Heart left ventricle (tissue), 16 donors: ENCODE data around the gene ATMIN. TPM values are rescaled to one million over a fixed set of nuclear protein-coding genes. Genes with fewer than 3 reads are reported as not detected.
A peak's percentile ranks its signal among the peaks of the same experiment; 100 is the strongest.

Source experiments
- ATAC-seq, 4 donors: fragments of 200-7000 bp; cut with Tn5 transposase; one replicate each; pipeline ENCODE4 v1.9.1; 2020 to 2022; ENCODE audit warnings: moderate library complexity in 4 of 4, mild to moderate bottlenecking in 3 of 4, moderate number of reproducible peaks in 1 of 4
- DNase-seq, 5 donors: peaks; one replicate each; pipeline ENCODE4 v3.0.0-alpha.2; 2020
- H3K27ac ChIP-seq, 12 donors: fragments of 200-600 bp; sonication (generic) in 4 of 12; one replicate each; pipeline versions ENCODE4 v1.5.0 to v1.8.0; 2016 to 2022; ENCODE audit warnings: mild to moderate bottlenecking in 2 of 12
- H3K27me3 ChIP-seq, 9 donors: fragments of 200-600 bp; sonication (generic) in 2 of 9; one replicate each; pipeline versions ENCODE4 v1.5.1 to v1.8.0; 2016 to 2022; ENCODE audit warnings: mild to moderate bottlenecking in 3 of 9
- H3K36me3 ChIP-seq, 9 donors: fragments of 200-600 bp; sonication (generic) in 2 of 9; one replicate each; pipeline versions ENCODE4 v1.5.0 to v1.8.0; 2018 to 2022; ENCODE audit warnings: mild to moderate bottlenecking in 2 of 9
- H3K4me1 ChIP-seq, 12 donors: fragments of 200-600 bp; sonication (generic) in 4 of 12; one replicate each; pipeline versions ENCODE4 v1.5.0 to v1.8.0; 2016 to 2022; ENCODE audit warnings: mild to moderate bottlenecking in 3 of 12
- H3K4me3 ChIP-seq, 12 donors: fragments of 200-600 bp; sonication (generic) in 4 of 12; one replicate each; pipeline versions ENCODE4 v1.5.0 to v1.8.0; 2017 to 2022; ENCODE audit warnings: mild to moderate bottlenecking in 9 of 12, moderate library complexity in 4 of 12
- H3K9me3 ChIP-seq, 12 donors: fragments of 200-600 bp; sonication (generic) in 4 of 12; one replicate each; pipeline versions ENCODE4 v1.5.0 to v1.8.0; 2016 to 2022; ENCODE audit warnings: mild to moderate bottlenecking in 1 of 12
- CTCF ChIP-seq, 12 donors: fragments of 200-600 bp; sonication (generic) in 4 of 12; IDR thresholded peaks; one replicate each; pipeline versions ENCODE4 v1.5.0 to v1.8.0; 2018 to 2022; ENCODE audit warnings: antibody characterized with exemption in 12 of 12, mild to moderate bottlenecking in 5 of 12
- POLR2A ChIP-seq, 2 donors: fragments of 450-650 bp; IDR thresholded peaks; one replicate each; pipeline ENCODE4 v1.6.1; 2017; ENCODE audit warnings: antibody characterized with exemption in 2 of 2, mild to moderate bottlenecking in 2 of 2, moderate library complexity in 2 of 2
- WGBS, 4 donors: extraction: QIAGEN DNeasy Blood & Tissue Kit in 2 of 4; methylation state at CpG; one replicate each; pipeline versions ENCODE4 v1.1.5 to v1.1.7; 2013 to 2018; 5-methylcytosine and 5-hydroxymethylcytosine counted together
- intact Hi-C, 10 donors: fragments of 100-400 bp; cut with DNase I; formaldehyde crosslinking; loops; one replicate each; pipeline versions ENCODE4 v1.11.1 to v1.14.2; 2022
- polyA plus RNA-seq, 2 donors: library from polyadenylated mRNA; stranded (reverse); fragments of 200-250 nt; gene quantifications; one replicate each; pipeline ENCODE4 v1.2.3, GENCODE V29; 2013
- total RNA-seq, 9 donors: library from RNA; depleted of rRNA in 2 of 9; stranded (reverse); fragments of >200 nt in 2 of 9; fragmentation: NEBNext Ultra II Directional in 3 of 9; extraction: Animal tissue kit (Norgen Biotek cat#: 25700) in 3 of 9; gene quantifications; one replicate each; pipeline versions ENCODE4 v1.1.0 to v1.2.4, GENCODE V29; 2016 to 2023
- donor health status: ischemic (EF 13 %, LVEDD 7.1; RV severe dilation, severe dysfunction).
- donor health status: healthy with polysubstance abuse.
- donor health status: DM: no; HTN: yes; CAD: no.
- donor health status: DM: no; HTN: no; CAD: no.
- donor health status: ischemic (EF 25% LVEDD 6.9; RV normal size, moderate dysfunction).
- donor health status: ischemic (EF 25% LVEDD 5.7; RV mildly dilated, moderate dysfunction).
- donor health status: healthy.
- donor health status: DM: yes; HTN: yes; CAD: no.
- donor health status: ischemic (EF 35%, LVEDD 5.7; RV mildly dilated, moderate dysfunction).
- donor health status: nonischemic (EF 11% LVEDD 7.7; RV severe dilation, severe dysfunction).
- donor health status: DM: yes; HTN: yes; CAD: no.
- donor health status: PGD.
- donor health status: ischemic (EF 29% LVEDD 5.4; RV normal size, mild dysfunction).
- donor health status: nonischemic (EF 23%, LVEDD 6.1; RV moderate dilation, normal function).

ATMIN gene
- total and polyA plus RNA-seq, 11 donors, result 6.4 to 36.0 (median 27.4) TPM

- H3K4me1 ChIP-seq, result peaks cover 0 to 14% (median 2%) of the 10 kb centered on the region in 12 donors
- no peak overlapping the region for H3K27ac ChIP-seq
- DNase-seq (no peak), ATAC-seq (no peak)
- H3K27me3 ChIP-seq, result no peaks in the 10 kb centered on the region
- TF ChIP-seq POLR2A (IDR thresholded peaks at IDR 0.05) (no peak), CTCF (IDR thresholded peaks at IDR 0.05) (no peak)
- peak overlapping the region in 8 of 12 donors; percentile 10 to 90 (median 74) for H3K4me3 ChIP-seq
- no peaks in the 10 kb centered on the region for H3K9me3 ChIP-seq
- intact Hi-C loops, result loop anchor here in 3 of 10 donors (5.0 to 10.0 kb wide), 3 partner anchors 58 to 220 kb away; partner anchors contain the start of genes ATMIN (in 2 of the 3) and GAN (in 1 of the 3)
- WGBS, 4 donors, result 77 to 81% (median 80%) methylated on average over 21 of the region's 21 CpGs
- peaks cover 0 to 1% (median 0%) of the 10 kb centered on the region in 9 donors for H3K36me3 ChIP-seq
These were observed 59.2 kb downstream of the ATMIN start for GRCh38 chr16:81094771-81095251.

GRCh38 chr16:81095653-81095952 is 60.0 kb downstream of the ATMIN start:
- Histone ChIP-seq H3K9me3 (no peaks in the 10 kb centered on the region), H3K36me3 (no peaks in the 10 kb centered on the region), H3K27me3 (no peaks in the 10 kb centered on the region), H3K4me1 (peaks cover 0 to 14% (median 2%) of the 10 kb centered on the region in 12 donors), H3K4me3 (peak overlapping the region; percentile 50 to 97 (median 78)), H3K27ac (peak overlapping the region; percentile 40 to 86 (median 71))
- 0 to 1% (median 0%) methylated on average over 10 to 22 of the region's 22 CpGs for WGBS, 4 donors
- DNase-seq (no peak), ATAC-seq (no peak)
- intact Hi-C loops, result loop anchor here in 3 of 10 donors (5.0 to 10.0 kb wide), 3 partner anchors 58 to 219 kb away; partner anchors contain the start of genes ATMIN (in 2 of the 3) and GAN (in 1 of the 3)
- no peak for TF ChIP-seq POLR2A (IDR thresholded peaks at IDR 0.05)
- TF ChIP-seq CTCF (IDR thresholded peaks at IDR 0.05), result no peak

GRCh38 chr16:81095953-81096714 is 60.5 kb downstream of the ATMIN start, which contains the start of gene GCSH:
GCSH (minus strand) TSS chr16:81096395; CDS start chr16:81096278, 117 bp downstream.
- intact Hi-C loops, result loop anchor here in 4 of 10 donors (1.0 to 10.0 kb wide), 4 partner anchors 19 to 219 kb away; partner anchors contain the start of genes C16orf46 (in 3 of the 4), ATMIN (in 2 of the 4) and GAN (in 1 of the 4)

More at GRCh38 chr16:81095953-81096714, 60.5 kb downstream of the ATMIN start, which contains the start of gene GCSH:
- WGBS, 4 donors, result 0 to 4% (median 2%) methylated on average over 30 to 77 of the region's 83 CpGs
- peak; percentile 99 to 100 (median 100) for ATAC-seq
- peak; percentile 100 for DNase-seq
- Histone ChIP-seq H3K36me3 (no peaks in the 10 kb centered on the region), H3K4me3 (peak within 1 kb of the TSS; percentile 50 to 97 (median 78)), H3K27me3 (no peaks in the 10 kb centered on the region), H3K27ac (peak within 1 kb of the TSS; percentile 40 to 86 (median 71)), H3K4me1 (peaks cover 0 to 14% (median 2%) of the 10 kb centered on the region in 12 donors), H3K9me3 (no peaks in the 10 kb centered on the region)
- TF ChIP-seq POLR2A (IDR thresholded peaks at IDR 0.05) (peak in 1 of 2 donors; percentile 48), CTCF (IDR thresholded peaks at IDR 0.05) (no peak)
